CD4-positive, alpha-beta memory T cell (primary cell): Measurements from ENCODE around the gene PEMT. TPM values are rescaled to one million over a fixed set of nuclear protein-coding genes. Genes with fewer than 3 reads are reported as not detected.

Source experiments
- CTCF ChIA-PET: fragments of 350-600 bp; sonication (Branson Sonifier 250); formaldehyde crosslinking; loops from one replicate; lab custom pipeline; 2021; ENCODE audit warnings: inconsistent platforms; ENCODE audit not compliant: partially characterized antibody; lab: Charles Lee
- POLR2A ChIA-PET: fragments of 350-600 bp; sonication (Branson Sonifier 250); formaldehyde crosslinking; loops from one replicate; lab custom pipeline; 2021; ENCODE audit not compliant: partially characterized antibody; lab: Charles Lee
- DNase-seq, 5 donors: peaks; one replicate each; pipeline versions ENCODE4 v3.0.0 to v3.0.0-alpha.2; 2020 to 2022; ENCODE audit warnings: mixed read lengths in 1 of 5
- H3K27ac ChIP-seq: one replicate; pipeline ENCODE4 v1.7.0; 2013; ENCODE audit warnings: low read depth, low read length
- H3K27me3 ChIP-seq: 2 replicates; pipeline ENCODE4 v1.7.0; 2013; ENCODE audit warnings: mild to moderate bottlenecking, low read length, moderate library complexity; ENCODE audit not compliant: insufficient read depth
- H3K36me3 ChIP-seq: 2 replicates; pipeline ENCODE4 v1.7.0; 2013; ENCODE audit warnings: mild to moderate bottlenecking, low read length, moderate library complexity; ENCODE audit not compliant: insufficient read depth
- H3K4me1 ChIP-seq: 2 replicates; pipeline ENCODE4 v1.7.0; 2013; ENCODE audit warnings: mild to moderate bottlenecking, low read length, moderate library complexity; ENCODE audit not compliant: insufficient read depth
- H3K4me3 ChIP-seq, 2 donors: one replicate each; pipeline ENCODE4 v1.7.0; 2013; ENCODE audit warnings: low read length in 2 of 2, mild to moderate bottlenecking in 1 of 2
- H3K9me3 ChIP-seq, 2 donors: one replicate each; pipeline ENCODE4 v1.7.0; 2013; ENCODE audit warnings: low read length in 2 of 2, control low read depth in 1 of 2; ENCODE audit not compliant: control insufficient read depth in 1 of 2
- H3K27ac Mint-ChIP-seq, 7 donors: one replicate each; pipeline ENCODE4 v1.8.0; 2020 to 2021; ENCODE audit warnings: mixed read lengths in 7 of 7, mild to moderate bottlenecking in 6 of 7, inconsistent platforms in 3 of 7, moderate library complexity in 3 of 7
- H3K27me3 Mint-ChIP-seq, 2 donors: one replicate each; pipeline ENCODE4 v1.8.0; 2020 to 2021; ENCODE audit warnings: mixed read lengths in 2 of 2
- H3K36me3 Mint-ChIP-seq, 2 donors: one replicate each; pipeline ENCODE4 v1.8.0; 2020 to 2021; ENCODE audit warnings: mixed read lengths in 2 of 2, inconsistent platforms in 1 of 2, mild to moderate bottlenecking in 1 of 2
- H3K4me1 Mint-ChIP-seq, 4 donors: one replicate each; pipeline ENCODE4 v1.8.0; 2020 to 2021; ENCODE audit warnings: mixed read lengths in 4 of 4, mild to moderate bottlenecking in 1 of 4
- H3K4me3 Mint-ChIP-seq, 8 donors: one replicate each; pipeline ENCODE4 v1.8.0; 2020 to 2021; ENCODE audit warnings: mixed read lengths in 8 of 8, mild to moderate bottlenecking in 7 of 8, moderate library complexity in 6 of 8, inconsistent platforms in 3 of 8
- H3K9me3 Mint-ChIP-seq, 8 donors: one replicate each; pipeline ENCODE4 v1.8.0; 2020 to 2021; ENCODE audit warnings: mixed read lengths in 8 of 8, mild to moderate bottlenecking in 5 of 8, inconsistent platforms in 3 of 8, moderate library complexity in 1 of 8
- intact Hi-C: fragments of 100-400 bp; cut with micrococcal nuclease; formaldehyde crosslinking; loops from one replicate; pipeline ENCODE4 v1.15.1; 2023
- polyA plus RNA-seq, 2 donors: library from polyadenylated mRNA; unstranded; fragments of 300-500 nt; fragmentation: Illumina TruSeq; gene quantifications; one replicate each; pipeline ENCODE4 v1.2.3, GENCODE V29; 2021
- total RNA-seq, 2 experiments: library from RNA; stranded (reverse); gene quantifications; one replicate each; pipeline ENCODE4 v1.2.3, GENCODE V29; 2021

PEMT gene
- total and polyA plus RNA-seq, 4 experiments from 2014 or later, result 11.6 to 39.0 (median 19.5) TPM

- DNase-seq, result no peak
- H3K4me3 Mint-ChIP-seq, result no peak overlapping the region
- no peaks in the 10 kb centered on the region for H3K9me3 Mint-ChIP-seq
- H3K27ac ChIP-seq, result no peak overlapping the region
- H3K27me3 ChIP-seq, result no peaks in the 10 kb centered on the region
- peaks cover 0 to 4% of the 10 kb centered on the region in 2 donors for H3K36me3 Mint-ChIP-seq
- intact Hi-C loops, result no loop called here
- peaks cover 0 to 10% (median 2%) of the 10 kb centered on the region in 4 donors for H3K4me1 Mint-ChIP-seq
- H3K27me3 Mint-ChIP-seq, result no peaks in the 10 kb centered on the region
- ChIA-PET CTCF (interaction anchor here (3.2 kb wide), 1 partner anchor 16 kb away, joined by 13 read pairs; the partner anchor contains the start of gene RASD1), POLR2A (no interaction called here)
- no peaks in the 10 kb centered on the region for H3K9me3 ChIP-seq
- H3K4me1 ChIP-seq, result no peaks in the 10 kb centered on the region
- H3K4me3 ChIP-seq, result no peak overlapping the region
- no peak overlapping the region for H3K27ac Mint-ChIP-seq
- H3K36me3 ChIP-seq, result no peaks in the 10 kb centered on the region
Observed at GRCh38 chr17:17511881-17512858, 79.3 kb downstream of the PEMT start.

GRCh38 chr17:17511293-17511741 is 80.2 kb downstream of the PEMT start:
- no peaks in the 10 kb centered on the region for H3K9me3 ChIP-seq
- CTCF ChIA-PET, result interaction anchor here (3.2 kb wide), 1 partner anchor 15 kb away, joined by 13 read pairs; the partner anchor contains the start of gene RASD1
- no peaks in the 10 kb centered on the region for H3K27me3 ChIP-seq
- Mint-ChIP-seq H3K27ac (peak overlapping the region in 2 of 7 donors; percentile 18 to 62), H3K9me3 (no peaks in the 10 kb centered on the region), H3K4me3 (no peak overlapping the region), H3K27me3 (no peaks in the 10 kb centered on the region), H3K4me1 (peaks cover 0 to 10% (median 2%) of the 10 kb centered on the region in 4 donors), H3K36me3 (peaks cover 0 to 4% of the 10 kb centered on the region in 2 donors)
- H3K4me1 ChIP-seq, result no peaks in the 10 kb centered on the region
- POLR2A ChIA-PET, result no interaction called here
- intact Hi-C loops, result no loop called here
- H3K36me3 ChIP-seq, result no peaks in the 10 kb centered on the region
- no peak overlapping the region for H3K4me3 ChIP-seq
- DNase-seq, result no peak
- no peak overlapping the region for H3K27ac ChIP-seq

- no peaks in the 10 kb centered on the region for H3K36me3 Mint-ChIP-seq
- CTCF ChIA-PET, result interaction anchor here (3.2 kb wide), 1 partner anchor 14 kb away, joined by 13 read pairs; the partner anchor contains the start of gene RASD1
- Histone ChIP-seq H3K36me3 (no peaks in the 10 kb centered on the region), H3K4me3 (no peak overlapping the region), H3K27me3 (no peaks in the 10 kb centered on the region), H3K4me1 (no peaks in the 10 kb centered on the region), H3K9me3 (no peaks in the 10 kb centered on the region), H3K27ac (no peak overlapping the region)
- peaks cover 0 to 10% (median 2%) of the 10 kb centered on the region in 4 donors for H3K4me1 Mint-ChIP-seq
- no peaks in the 10 kb centered on the region for H3K9me3 Mint-ChIP-seq
- DNase-seq, result no peak
- H3K27ac Mint-ChIP-seq, result peak overlapping the region in 2 of 7 donors; percentile 18 to 62
- no peaks in the 10 kb centered on the region for H3K27me3 Mint-ChIP-seq
- POLR2A ChIA-PET, result no interaction called here
- no peak overlapping the region for H3K4me3 Mint-ChIP-seq
- intact Hi-C loops, result no loop called here
Observed at GRCh38 chr17:17510456-17511292, 80.8 kb downstream of the PEMT start.

GRCh38 chr17:17509601-17510425 is 81.7 kb downstream of the PEMT start:
- Mint-ChIP-seq H3K9me3 (no peaks in the 10 kb centered on the region), H3K4me3 (no peak overlapping the region), H3K27ac (peak overlapping the region in 2 of 7 donors; percentile 79 to 85), H3K36me3 (no peaks in the 10 kb centered on the region), H3K4me1 (peaks cover 0 to 10% (median 2%) of the 10 kb centered on the region in 4 donors), H3K27me3 (no peaks in the 10 kb centered on the region)
- Histone ChIP-seq H3K4me3 (no peak overlapping the region), H3K4me1 (no peaks in the 10 kb centered on the region), H3K27ac (no peak overlapping the region), H3K9me3 (no peaks in the 10 kb centered on the region), H3K27me3 (no peaks in the 10 kb centered on the region), H3K36me3 (no peaks in the 10 kb centered on the region)
- ChIA-PET CTCF (interaction anchor here (3.2 kb wide), 1 partner anchor 13 kb away, joined by 13 read pairs; the partner anchor contains the start of gene RASD1), POLR2A (no interaction called here)
- no peak for DNase-seq
- intact Hi-C loops, result no loop called here

DNA sequence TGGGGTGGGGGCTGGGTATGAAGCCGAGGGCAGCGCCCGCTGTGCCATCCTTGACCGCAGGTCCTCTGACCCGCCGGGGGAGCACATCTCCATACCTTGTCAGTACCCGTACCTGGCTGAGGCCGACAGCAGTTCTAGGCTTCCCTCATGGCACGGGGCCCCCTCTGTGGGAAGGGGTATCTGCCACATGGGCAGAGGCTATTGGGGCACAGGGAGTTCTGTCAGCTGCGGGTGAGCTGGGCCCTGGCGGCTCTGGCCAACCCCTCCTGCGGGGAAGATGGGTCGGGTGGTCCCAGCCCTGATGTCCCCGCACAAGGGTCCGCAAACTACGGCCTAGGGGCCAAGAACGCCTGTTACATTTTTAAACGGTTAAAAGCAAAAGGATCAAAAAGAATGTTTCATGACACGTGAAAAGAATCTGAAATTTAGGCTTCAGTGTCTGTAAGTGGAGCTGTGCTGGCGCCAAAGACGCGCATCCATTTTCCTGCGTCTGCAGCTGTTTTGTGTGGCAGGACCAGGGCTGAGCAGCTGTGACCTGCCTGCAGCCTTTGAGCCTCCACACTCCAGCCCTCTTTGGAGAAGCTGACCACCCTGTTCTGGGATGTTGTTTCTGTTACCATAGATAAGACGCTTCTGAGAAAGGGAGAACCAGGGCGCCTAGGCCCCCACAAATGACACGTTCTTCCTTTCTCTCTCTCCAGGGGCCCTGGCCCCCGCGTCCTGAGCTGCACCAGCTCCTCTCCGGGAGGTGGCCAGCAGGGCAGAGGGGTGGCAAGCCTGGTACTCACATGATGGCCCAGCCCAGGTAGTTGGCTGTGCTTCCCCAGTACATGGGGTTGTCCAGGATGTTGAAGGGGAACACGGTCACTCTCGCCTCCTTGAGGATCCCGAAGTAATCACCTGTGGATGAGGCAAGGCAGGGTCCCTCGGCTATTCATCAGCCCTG is 82.6 kb downstream of the PEMT start:
- CTCF ChIA-PET, result interaction anchor here (0.5 kb wide), 1 partner anchor 524 kb away, joined by 3 read pairs; no protein-coding TSS in a partner anchor
- no peak for DNase-seq

More for the DNA sequence above, 82.6 kb downstream of the PEMT start:
- POLR2A ChIA-PET, result no interaction called here
- no peaks in the 10 kb centered on the region for H3K36me3 Mint-ChIP-seq
- intact Hi-C loops, result no loop called here
- H3K27ac ChIP-seq, result no peak overlapping the region
- no peak overlapping the region for H3K4me3 Mint-ChIP-seq
- no peaks in the 10 kb centered on the region for H3K36me3 ChIP-seq
- H3K4me1 ChIP-seq, result no peaks in the 10 kb centered on the region
- H3K27me3 Mint-ChIP-seq, result no peaks in the 10 kb centered on the region
- peaks cover 0 to 10% (median 2%) of the 10 kb centered on the region in 4 donors for H3K4me1 Mint-ChIP-seq
- no peaks in the 10 kb centered on the region for H3K27me3 ChIP-seq
- no peak overlapping the region for H3K27ac Mint-ChIP-seq
- no peaks in the 10 kb centered on the region for H3K9me3 Mint-ChIP-seq
- H3K9me3 ChIP-seq, result no peaks in the 10 kb centered on the region
- no peak overlapping the region for H3K4me3 ChIP-seq
